Gastrocnemius medialis (tissue), 4 donors: ENCODE data around the gene F8.

ENCODE experiments used
- POLR2A ChIP-seq, 2 donors: fragments of 450-650 bp; IDR thresholded peaks; one replicate each; pipeline ENCODE4 v1.6.1; 2017; ENCODE audit warnings: antibody characterized with exemption in 2 of 2, mild to moderate bottlenecking in 2 of 2, moderate library complexity in 2 of 2
- TF ChIP-seq, protein P1 (sequence below), 5 experiments: fragments of 450-650 bp in 3 of 5; fragments of 200-600 bp in 2 of 5; sonication (generic) in 2 of 5; IDR thresholded peaks in 4 of 5; conservative IDR thresholded peaks in 1 of 5; 1 replicate in 4 of 5; 2 replicates in 1 of 5; pipeline ENCODE4 v1.5.1; 2016 to 2019; ENCODE audit warnings: antibody characterized with exemption in 5 of 5, mild to moderate bottlenecking in 3 of 5, moderate library complexity in 3 of 5

DNA sequence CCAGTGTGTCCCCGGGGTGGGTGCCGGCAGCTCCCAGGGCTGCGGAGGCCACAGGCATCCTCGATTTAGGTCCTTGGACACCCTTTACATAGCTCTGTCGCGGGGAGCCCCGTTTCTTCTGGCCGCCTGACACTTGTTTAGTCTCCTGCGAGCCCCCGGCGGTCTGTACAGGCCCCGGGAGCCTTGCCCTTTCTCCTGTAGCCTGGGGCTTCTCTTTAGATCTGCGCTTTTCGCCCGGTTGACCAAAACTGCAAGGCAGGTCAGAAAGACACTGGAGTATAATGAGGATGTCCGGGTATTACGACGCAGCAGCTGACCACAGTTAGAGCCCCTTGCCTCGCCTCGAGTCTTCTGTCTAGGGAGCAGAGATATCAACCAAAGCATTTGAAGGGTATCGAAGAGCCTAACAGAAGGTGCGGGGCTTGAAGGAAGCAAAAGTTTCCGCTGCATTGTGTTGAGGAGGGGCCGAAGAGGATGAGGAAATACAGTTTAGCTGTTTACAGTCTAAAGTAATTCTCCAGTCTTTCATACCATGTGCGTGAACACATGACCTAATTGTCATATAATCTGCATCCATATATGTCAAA is 49.3 kb upstream of the F8 start:
- TF ChIP-seq, protein P1, sequence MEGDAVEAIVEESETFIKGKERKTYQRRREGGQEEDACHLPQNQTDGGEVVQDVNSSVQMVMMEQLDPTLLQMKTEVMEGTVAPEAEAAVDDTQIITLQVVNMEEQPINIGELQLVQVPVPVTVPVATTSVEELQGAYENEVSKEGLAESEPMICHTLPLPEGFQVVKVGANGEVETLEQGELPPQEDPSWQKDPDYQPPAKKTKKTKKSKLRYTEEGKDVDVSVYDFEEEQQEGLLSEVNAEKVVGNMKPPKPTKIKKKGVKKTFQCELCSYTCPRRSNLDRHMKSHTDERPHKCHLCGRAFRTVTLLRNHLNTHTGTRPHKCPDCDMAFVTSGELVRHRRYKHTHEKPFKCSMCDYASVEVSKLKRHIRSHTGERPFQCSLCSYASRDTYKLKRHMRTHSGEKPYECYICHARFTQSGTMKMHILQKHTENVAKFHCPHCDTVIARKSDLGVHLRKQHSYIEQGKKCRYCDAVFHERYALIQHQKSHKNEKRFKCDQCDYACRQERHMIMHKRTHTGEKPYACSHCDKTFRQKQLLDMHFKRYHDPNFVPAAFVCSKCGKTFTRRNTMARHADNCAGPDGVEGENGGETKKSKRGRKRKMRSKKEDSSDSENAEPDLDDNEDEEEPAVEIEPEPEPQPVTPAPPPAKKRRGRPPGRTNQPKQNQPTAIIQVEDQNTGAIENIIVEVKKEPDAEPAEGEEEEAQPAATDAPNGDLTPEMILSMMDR (IDR thresholded peaks at IDR 0.05 in 4 of 5, conservative IDR thresholded peaks at IDR 0.05 in 1 of 5) = no peak
- TF ChIP-seq POLR2A (IDR thresholded peaks at IDR 0.05) = no peak
